HepG2 (cell line): Measurements from ENCODE around the gene LLGL1. TPM values are rescaled to one million over a fixed set of nuclear protein-coding genes. Genes with fewer than 3 reads are reported as not detected.

Experiments
- BORCS8-MEF2B ChIP-seq: sonication (generic); formaldehyde crosslinking; IDR thresholded peaks from 2 replicates; pipeline ENCODE4 v1.8.0; 2022; ENCODE audit warnings: mild to moderate bottlenecking, missing genetic modification reagents
- CENPX ChIP-seq: sonication (generic); formaldehyde crosslinking; IDR thresholded peaks from 2 replicates; pipeline ENCODE4 v1.9.0; 2021; ENCODE audit warnings: mild to moderate bottlenecking, missing genetic modification reagents, moderate library complexity
- HMG20A ChIP-seq: IDR thresholded peaks from 2 replicates; pipeline ENCODE4 v1.6.1; 2016; ENCODE audit warnings: borderline replicate concordance
- HOXA3 ChIP-seq: sonication (generic); formaldehyde crosslinking; IDR thresholded peaks from 2 replicates; pipeline ENCODE4 v1.5.0; 2020; ENCODE audit warnings: missing genetic modification reagents
- HOXA7 ChIP-seq: sonication (generic); formaldehyde crosslinking; IDR thresholded peaks from 2 replicates; pipeline ENCODE4 v1.8.1; 2022; ENCODE audit warnings: mild to moderate bottlenecking, missing genetic modification reagents, moderate library complexity
- IRF2 ChIP-seq: IDR thresholded peaks from 2 replicates; pipeline ENCODE4 v1.6.1; 2018; ENCODE audit warnings: missing genetic modification reagents, missing compliant biosample characterization
- KDM5A ChIP-seq: fragments of 200-600 bp; sonication (generic); IDR thresholded peaks from 2 replicates; pipeline ENCODE4 v1.7.0; 2018; ENCODE audit warnings: antibody characterized with exemption, mild to moderate bottlenecking, low read length, borderline replicate concordance
- NPAS2 ChIP-seq: sonication (generic); formaldehyde crosslinking; IDR thresholded peaks from 2 replicates; pipeline ENCODE4 v1.8.0; 2022; ENCODE audit warnings: mild to moderate bottlenecking, missing genetic modification reagents, borderline replicate concordance
- PITX1 ChIP-seq: sonication (generic); formaldehyde crosslinking; IDR thresholded peaks from 2 replicates; pipeline ENCODE4 v1.5.1; 2020; ENCODE audit warnings: mild to moderate bottlenecking, missing genetic modification reagents
- RELA ChIP-seq: sonication (generic); formaldehyde crosslinking; IDR thresholded peaks from 2 replicates; pipeline ENCODE4 v1.4.0; 2020; ENCODE audit warnings: missing genetic modification reagents
- SMAD9 ChIP-seq: sonication (generic); formaldehyde crosslinking; IDR thresholded peaks from 2 replicates; pipeline ENCODE4 v1.5.1; 2020; ENCODE audit warnings: mild to moderate bottlenecking, missing genetic modification reagents
- SOX5 ChIP-seq: IDR thresholded peaks from 2 replicates; pipeline ENCODE4 v1.6.1; 2016; ENCODE audit warnings: borderline replicate concordance
- YEATS4 ChIP-seq: sonication (generic); formaldehyde crosslinking; IDR thresholded peaks from 2 replicates; pipeline ENCODE4 v1.4.0; 2020; ENCODE audit warnings: missing genetic modification reagents, borderline replicate concordance
- ZBTB8A ChIP-seq: sonication (generic); formaldehyde crosslinking; IDR thresholded peaks from 2 replicates; pipeline ENCODE4 v1.4.0; 2020; ENCODE audit warnings: mild to moderate bottlenecking, low read depth, missing genetic modification reagents, borderline replicate concordance
- ZFY ChIP-seq: sonication (generic); formaldehyde crosslinking; IDR thresholded peaks from 2 replicates; pipeline ENCODE4 v1.4.0; 2020; ENCODE audit warnings: missing genetic modification reagents
- ZNF317 ChIP-seq: sonication (generic); formaldehyde crosslinking; IDR thresholded peaks from 2 replicates; pipeline ENCODE4 v1.5.0; 2020; ENCODE audit warnings: mild to moderate bottlenecking, missing genetic modification reagents
- ZNF367 ChIP-seq: sonication (generic); formaldehyde crosslinking; IDR thresholded peaks from 2 replicates; pipeline ENCODE4 v1.4.0; 2020; ENCODE audit warnings: missing genetic modification reagents, borderline replicate concordance
- ZNF562 ChIP-seq: sonication (generic); formaldehyde crosslinking; IDR thresholded peaks from 2 replicates; pipeline ENCODE4 v1.8.0; 2022; ENCODE audit warnings: missing genetic modification reagents, borderline replicate concordance
- ZNF644 ChIP-seq: IDR thresholded peaks from 2 replicates; pipeline ENCODE4 v1.6.1; 2016; ENCODE audit warnings: low read depth
- ZNF720 ChIP-seq: sonication (generic); formaldehyde crosslinking; IDR thresholded peaks from 2 replicates; pipeline ENCODE4 v1.4.0; 2020; ENCODE audit warnings: missing genetic modification reagents
- ZNF883 ChIP-seq: sonication (generic); formaldehyde crosslinking; IDR thresholded peaks from 2 replicates; pipeline ENCODE4 v1.5.1; 2020; ENCODE audit warnings: mild to moderate bottlenecking, missing genetic modification reagents; ENCODE audit errors: not compliant biosample characterization
- polyA plus RNA-seq, 8 experiments: library from polyadenylated mRNA; depleted of rRNA in 3 of 8; stranded (reverse) in 7 of 8; unstranded in 1 of 8; fragments of >200 nt; fragmentation: Illumina TruSeq in 4 of 8; extraction: Trizol in 4 of 8; gene quantifications; 2 replicates each; pipeline versions ENCODE4 v1.2.1 to v1.2.3, GENCODE V29; 2011 to 2016; ENCODE audit warnings: low read depth in 4 of 8, missing spikeins in 1 of 8, mixed read lengths in 1 of 8; ENCODE audit not compliant: insufficient read depth in 1 of 8
- total RNA-seq, 5 experiments: library from RNA; depleted of rRNA; stranded (reverse); fragments of >200 nt; fragmentation: Illumina TruSeq; extraction: Trizol; gene quantifications; 2 replicates each; pipeline ENCODE4 v1.2.3, GENCODE V29; 2016; ENCODE audit warnings: low read depth in 1 of 5
- TF ChIP-seq, protein P1 (sequence below): sonication (generic); formaldehyde crosslinking; IDR thresholded peaks from 2 replicates; pipeline ENCODE4 v1.5.0; 2020; ENCODE audit warnings: mild to moderate bottlenecking, missing genetic modification reagents, borderline replicate concordance
- TF ChIP-seq, protein P2 (sequence below): sonication (generic); formaldehyde crosslinking; IDR thresholded peaks from 2 replicates; pipeline ENCODE4 v1.8.0; 2022; ENCODE audit warnings: missing genetic modification reagents, mild to moderate bottlenecking, borderline replicate concordance
- TF ChIP-seq, protein P3 (sequence below): sonication (generic); formaldehyde crosslinking; IDR thresholded peaks from 2 replicates; pipeline ENCODE4 v1.5.0; 2020; ENCODE audit warnings: missing genetic modification reagents

LLGL1 gene
- total and polyA plus RNA-seq, 2 of the 13 experiments (the other 11 are each of a cell fraction or from before 2014, with no cell fraction given), result 15.0 to 15.3 TPM

DNA sequence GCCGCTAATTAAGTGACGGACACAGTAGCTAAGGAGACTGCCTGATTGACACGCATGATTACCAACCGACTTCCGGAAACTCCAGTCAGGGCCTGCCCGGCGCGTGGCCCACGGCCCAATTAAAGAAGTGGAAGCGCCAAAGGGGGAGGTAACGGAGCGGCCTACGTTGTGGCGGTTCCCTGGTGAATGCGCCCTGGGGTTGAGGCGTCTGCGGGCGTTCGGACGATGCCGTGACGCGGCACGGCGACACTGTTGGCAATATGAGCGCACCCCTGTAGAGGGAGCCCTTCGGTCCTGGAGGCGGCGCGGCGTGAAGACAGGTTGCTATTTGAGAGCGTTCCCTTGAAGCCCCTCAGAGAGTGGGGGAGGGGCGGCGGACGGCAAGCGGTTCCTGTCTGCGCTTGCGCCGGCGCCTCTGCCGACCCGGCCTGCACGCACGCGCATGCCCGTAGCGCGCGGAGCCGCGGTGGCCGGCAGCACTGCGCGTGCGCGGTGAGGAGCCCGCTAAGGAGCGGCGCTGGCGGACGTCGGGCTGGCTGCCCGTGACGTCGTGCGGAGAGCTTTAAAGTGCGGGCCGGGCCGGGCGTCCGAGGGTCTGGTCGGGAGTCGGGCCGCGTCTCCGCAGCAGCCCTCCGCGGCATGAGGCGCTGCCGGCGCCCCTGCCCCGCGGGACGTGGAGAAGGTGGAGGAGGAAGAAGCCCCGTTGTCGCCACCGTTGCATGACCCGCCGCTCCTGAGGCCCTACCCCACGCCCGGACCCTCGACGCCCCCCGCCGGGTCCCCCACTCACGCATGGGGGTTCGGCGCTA lies 41.9 kb upstream of the LLGL1 start, which contains the start of gene ALKBH5 (continued):
- TF ChIP-seq CENPX (CRISPR knock-in tag) (no peak), ZNF644 (CRISPR knock-in tag) (no peak), HMG20A (no peak), HOXA7 (CRISPR knock-in tag) (no peak), BORCS8-MEF2B (CRISPR knock-in tag) (no peak; the same call in 1 of the 2 replicates), ZBTB8A (CRISPR knock-in tag) (no peak), HOXA3 (CRISPR knock-in tag) (peak; percentile 74), ZNF562 (CRISPR knock-in tag) (no peak), SOX5 (CRISPR knock-in tag) (peak; percentile 34; the same call in 1 of the 2 replicates), RELA (CRISPR knock-in tag) (peak; percentile 55; the same call in 1 of the 2 replicates), KDM5A (peak; percentile 14; the same call in 1 of the 2 replicates), ZNF883 (CRISPR knock-in tag) (peak; percentile 47), ZNF317 (CRISPR knock-in tag) (0 out of 2 replicates have a peak, but pooled peaks have one; percentile 23), YEATS4 (CRISPR knock-in tag) (peak; percentile 74), ZFY (peak; percentile 81), PITX1 (no peak), ZNF720 (CRISPR knock-in tag) (0 out of 2 replicates have a peak, but pooled peaks have one; percentile 54), NPAS2 (no peak), IRF2 (CRISPR knock-in tag) (no peak), ZNF367 (CRISPR knock-in tag) (no peak), SMAD9 (CRISPR knock-in tag) (no peak)
- TF ChIP-seq, protein P1, sequence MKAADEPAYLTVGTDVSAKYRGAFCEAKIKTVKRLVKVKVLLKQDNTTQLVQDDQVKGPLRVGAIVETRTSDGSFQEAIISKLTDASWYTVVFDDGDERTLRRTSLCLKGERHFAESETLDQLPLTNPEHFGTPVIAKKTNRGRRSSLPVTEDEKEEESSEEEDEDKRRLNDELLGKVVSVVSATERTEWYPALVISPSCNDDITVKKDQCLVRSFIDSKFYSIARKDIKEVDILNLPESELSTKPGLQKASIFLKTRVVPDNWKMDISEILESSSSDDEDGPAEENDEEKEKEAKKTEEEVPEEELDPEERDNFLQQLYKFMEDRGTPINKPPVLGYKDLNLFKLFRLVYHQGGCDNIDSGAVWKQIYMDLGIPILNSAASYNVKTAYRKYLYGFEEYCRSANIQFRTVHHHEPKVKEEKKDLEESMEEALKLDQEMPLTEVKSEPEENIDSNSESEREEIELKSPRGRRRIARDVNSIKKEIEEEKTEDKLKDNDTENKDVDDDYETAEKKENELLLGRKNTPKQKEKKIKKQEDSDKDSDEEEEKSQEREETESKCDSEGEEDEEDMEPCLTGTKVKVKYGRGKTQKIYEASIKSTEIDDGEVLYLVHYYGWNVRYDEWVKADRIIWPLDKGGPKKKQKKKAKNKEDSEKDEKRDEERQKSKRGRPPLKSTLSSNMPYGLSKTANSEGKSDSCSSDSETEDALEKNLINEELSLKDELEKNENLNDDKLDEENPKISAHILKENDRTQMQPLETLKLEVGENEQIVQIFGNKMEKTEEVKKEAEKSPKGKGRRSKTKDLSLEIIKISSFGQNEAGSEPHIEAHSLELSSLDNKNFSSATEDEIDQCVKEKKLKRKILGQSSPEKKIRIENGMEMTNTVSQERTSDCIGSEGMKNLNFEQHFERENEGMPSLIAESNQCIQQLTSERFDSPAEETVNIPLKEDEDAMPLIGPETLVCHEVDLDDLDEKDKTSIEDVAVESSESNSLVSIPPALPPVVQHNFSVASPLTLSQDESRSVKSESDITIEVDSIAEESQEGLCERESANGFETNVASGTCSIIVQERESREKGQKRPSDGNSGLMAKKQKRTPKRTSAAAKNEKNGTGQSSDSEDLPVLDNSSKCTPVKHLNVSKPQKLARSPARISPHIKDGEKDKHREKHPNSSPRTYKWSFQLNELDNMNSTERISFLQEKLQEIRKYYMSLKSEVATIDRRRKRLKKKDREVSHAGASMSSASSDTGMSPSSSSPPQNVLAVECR, result peak; percentile 90
- TF ChIP-seq, protein P2, sequence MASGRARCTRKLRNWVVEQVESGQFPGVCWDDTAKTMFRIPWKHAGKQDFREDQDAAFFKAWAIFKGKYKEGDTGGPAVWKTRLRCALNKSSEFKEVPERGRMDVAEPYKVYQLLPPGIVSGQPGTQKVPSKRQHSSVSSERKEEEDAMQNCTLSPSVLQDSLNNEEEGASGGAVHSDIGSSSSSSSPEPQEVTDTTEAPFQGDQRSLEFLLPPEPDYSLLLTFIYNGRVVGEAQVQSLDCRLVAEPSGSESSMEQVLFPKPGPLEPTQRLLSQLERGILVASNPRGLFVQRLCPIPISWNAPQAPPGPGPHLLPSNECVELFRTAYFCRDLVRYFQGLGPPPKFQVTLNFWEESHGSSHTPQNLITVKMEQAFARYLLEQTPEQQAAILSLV (CRISPR knock-in tag), result no peak; the same call in 1 of the 2 replicates
- TF ChIP-seq, protein P3, sequence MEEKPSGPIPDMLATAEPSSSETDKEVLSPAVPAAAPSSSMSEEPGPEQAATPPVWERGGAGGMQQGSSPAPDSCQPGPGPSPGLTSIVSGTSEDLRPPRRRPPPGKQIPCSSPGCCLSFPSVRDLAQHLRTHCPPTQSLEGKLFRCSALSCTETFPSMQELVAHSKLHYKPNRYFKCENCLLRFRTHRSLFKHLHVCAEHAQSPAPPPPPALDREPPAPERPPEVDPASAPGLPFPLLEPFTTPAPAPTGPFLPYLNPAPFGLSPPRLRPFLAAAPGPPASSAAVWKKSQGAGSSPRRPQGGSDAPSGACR (CRISPR knock-in tag), result no peak
